ENCODE results near the gene ETV7.

ETV7 gene

DNA sequence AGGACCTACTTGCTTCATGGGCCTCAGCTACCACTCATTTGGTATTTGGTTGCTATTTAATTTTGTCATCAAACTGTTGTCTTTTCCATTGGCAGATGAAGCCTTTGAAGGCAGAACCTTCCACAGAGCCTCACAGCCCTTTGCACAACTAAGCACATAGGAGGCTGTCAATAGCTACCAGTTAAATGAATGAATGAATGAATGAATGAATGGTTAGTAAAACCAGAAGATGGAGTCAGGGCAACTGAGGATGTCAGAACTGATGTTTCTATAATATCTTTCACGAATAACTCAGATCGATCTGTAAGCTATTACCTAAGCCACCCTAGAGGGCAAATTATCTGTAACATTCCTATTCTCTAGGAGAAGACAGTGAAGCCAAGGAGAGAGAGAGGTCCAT, 69.8 kb downstream of the ETV7 start:
- Histone ChIP-seq H3K9ac (ENCODE audit: low read depth, low read length, poor library complexity, severe bottlenecking) (no peak overlapping the region), H3K79me2 (ENCODE audit: insufficient read depth, low read length) (no peaks in the 10 kb centered on the region), H3F3A (ENCODE audit: low read depth) (no peaks in the 10 kb centered on the region), H3K9me3 (ENCODE audit: insufficient read depth, low read depth, low read length) (no peaks in the 10 kb centered on the region), H3K4me3 (ENCODE audit: low read length, poor library complexity, severe bottlenecking) (no peak overlapping the region), H3K9me2 (replicated peaks; ENCODE audit: low read depth, low read length) (no peaks in the 10 kb centered on the region), H3K27me3 (ENCODE audit: insufficient read depth, low read length, poor library complexity, severe bottlenecking) (no peaks in the 10 kb centered on the region), H4K20me1 (ENCODE audit: insufficient read depth, low read length, poor library complexity, severe bottlenecking) (no peaks in the 10 kb centered on the region), H2AFZ (ENCODE audit: low read length) (no peak overlapping the region), H3K4me1 (ENCODE audit: insufficient read depth, low read length, poor library complexity, severe bottlenecking) (no peaks in the 10 kb centered on the region), H3K4me2 (ENCODE audit: low read depth, low read length, poor library complexity, severe bottlenecking) (no peak overlapping the region), H3K36me3 (ENCODE audit: insufficient read depth, low read length) (no peaks in the 10 kb centered on the region)
- TF ChIP-seq, protein P1, sequence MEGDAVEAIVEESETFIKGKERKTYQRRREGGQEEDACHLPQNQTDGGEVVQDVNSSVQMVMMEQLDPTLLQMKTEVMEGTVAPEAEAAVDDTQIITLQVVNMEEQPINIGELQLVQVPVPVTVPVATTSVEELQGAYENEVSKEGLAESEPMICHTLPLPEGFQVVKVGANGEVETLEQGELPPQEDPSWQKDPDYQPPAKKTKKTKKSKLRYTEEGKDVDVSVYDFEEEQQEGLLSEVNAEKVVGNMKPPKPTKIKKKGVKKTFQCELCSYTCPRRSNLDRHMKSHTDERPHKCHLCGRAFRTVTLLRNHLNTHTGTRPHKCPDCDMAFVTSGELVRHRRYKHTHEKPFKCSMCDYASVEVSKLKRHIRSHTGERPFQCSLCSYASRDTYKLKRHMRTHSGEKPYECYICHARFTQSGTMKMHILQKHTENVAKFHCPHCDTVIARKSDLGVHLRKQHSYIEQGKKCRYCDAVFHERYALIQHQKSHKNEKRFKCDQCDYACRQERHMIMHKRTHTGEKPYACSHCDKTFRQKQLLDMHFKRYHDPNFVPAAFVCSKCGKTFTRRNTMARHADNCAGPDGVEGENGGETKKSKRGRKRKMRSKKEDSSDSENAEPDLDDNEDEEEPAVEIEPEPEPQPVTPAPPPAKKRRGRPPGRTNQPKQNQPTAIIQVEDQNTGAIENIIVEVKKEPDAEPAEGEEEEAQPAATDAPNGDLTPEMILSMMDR (conservative IDR thresholded peaks at IDR 0.05; ENCODE audit: low read length), result no peak
- TF ChIP-seq EZH2phosphoT487 (IDR thresholded peaks at IDR 0.05; ENCODE audit: borderline replicate concordance), result no peak

Measured in Loucy (cell line).